ENCODE measurements around the gene LMAN1L.

LMAN1L gene

DNA sequence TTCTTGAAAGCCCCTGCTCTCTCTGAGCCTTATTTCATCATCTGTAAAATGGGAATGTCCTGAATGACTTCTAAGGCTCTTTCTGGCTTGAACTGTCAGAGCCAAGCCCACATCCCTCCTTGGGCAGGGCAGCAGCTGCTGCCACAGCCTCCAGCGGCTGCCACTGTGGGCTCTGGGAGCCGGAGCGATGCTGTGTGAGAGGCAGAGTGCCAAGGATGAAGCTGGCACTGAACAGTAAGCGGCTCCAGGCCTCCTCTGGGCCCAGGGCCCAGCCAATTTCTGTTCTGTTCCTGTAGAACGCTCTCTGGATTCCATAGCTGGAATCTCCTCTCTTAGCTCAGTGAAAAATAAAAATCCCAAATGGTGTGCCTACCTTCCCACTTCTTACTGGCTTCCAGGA is 18.2 kb downstream of the LMAN1L start:
- CTCF ChIA-PET = interaction anchor here (1.8 to 2.2 kb wide), 2 partner anchors 14 to 60 kb away, joined by 8 to 13 read pairs; no protein-coding TSS in a partner anchor

DNA sequence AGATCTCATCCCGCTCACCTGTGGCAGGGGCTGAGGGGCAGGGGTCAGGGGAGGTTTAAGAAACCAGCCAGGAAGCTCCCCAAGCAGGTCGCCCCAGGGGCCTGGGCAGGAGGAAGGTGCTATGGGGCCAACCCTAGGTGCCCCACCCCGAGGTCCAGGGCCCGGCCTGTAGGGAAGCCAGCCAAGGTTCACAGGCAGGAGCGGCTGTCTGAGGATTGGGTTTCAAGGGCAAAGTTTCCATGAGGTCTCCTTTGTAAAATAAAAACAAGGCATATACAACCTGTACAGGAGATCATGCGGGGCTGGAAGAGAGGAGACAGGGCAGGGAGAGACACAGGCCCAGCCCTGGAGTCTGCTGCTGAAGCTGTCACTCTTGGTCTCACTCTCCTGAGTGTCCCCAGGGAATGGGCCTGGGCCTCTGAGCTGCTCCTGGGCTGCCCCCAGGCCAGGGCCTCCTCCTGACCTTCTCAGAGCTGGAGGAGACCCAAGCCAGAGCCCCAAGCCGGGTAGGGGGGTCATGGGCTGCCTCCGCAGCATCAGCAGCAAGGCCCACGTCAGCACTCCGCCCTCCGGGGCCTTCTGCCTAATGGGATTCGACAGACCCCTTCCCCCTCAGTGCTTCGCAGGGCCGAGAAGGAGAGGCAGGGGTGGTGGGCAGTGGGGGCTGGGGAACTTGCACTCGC is 19.3 kb downstream of the LMAN1L start:
- no peak overlapping the region for H3K27ac ChIP-seq
- ChIA-PET CTCF (interaction anchor here (0.5 to 2.0 kb wide), 2 partner anchors 15 to 57 kb away, joined by 3 to 6 read pairs; no protein-coding TSS in a partner anchor), POLR2A (ENCODE audit: low non-redundant PET) (no interaction called here)
- TF ChIP-seq, protein P1, sequence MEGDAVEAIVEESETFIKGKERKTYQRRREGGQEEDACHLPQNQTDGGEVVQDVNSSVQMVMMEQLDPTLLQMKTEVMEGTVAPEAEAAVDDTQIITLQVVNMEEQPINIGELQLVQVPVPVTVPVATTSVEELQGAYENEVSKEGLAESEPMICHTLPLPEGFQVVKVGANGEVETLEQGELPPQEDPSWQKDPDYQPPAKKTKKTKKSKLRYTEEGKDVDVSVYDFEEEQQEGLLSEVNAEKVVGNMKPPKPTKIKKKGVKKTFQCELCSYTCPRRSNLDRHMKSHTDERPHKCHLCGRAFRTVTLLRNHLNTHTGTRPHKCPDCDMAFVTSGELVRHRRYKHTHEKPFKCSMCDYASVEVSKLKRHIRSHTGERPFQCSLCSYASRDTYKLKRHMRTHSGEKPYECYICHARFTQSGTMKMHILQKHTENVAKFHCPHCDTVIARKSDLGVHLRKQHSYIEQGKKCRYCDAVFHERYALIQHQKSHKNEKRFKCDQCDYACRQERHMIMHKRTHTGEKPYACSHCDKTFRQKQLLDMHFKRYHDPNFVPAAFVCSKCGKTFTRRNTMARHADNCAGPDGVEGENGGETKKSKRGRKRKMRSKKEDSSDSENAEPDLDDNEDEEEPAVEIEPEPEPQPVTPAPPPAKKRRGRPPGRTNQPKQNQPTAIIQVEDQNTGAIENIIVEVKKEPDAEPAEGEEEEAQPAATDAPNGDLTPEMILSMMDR (conservative IDR thresholded peaks at IDR 0.05; ENCODE audit: low read depth) = no peak
- no peak for DNase-seq (ENCODE audit: low spot score)

More for the DNA sequence above, 18.2 kb downstream of the LMAN1L start:
- no peak overlapping the region for H3K27ac ChIP-seq
- DNase-seq (ENCODE audit: low spot score) = no peak
- POLR2A ChIA-PET (ENCODE audit: low non-redundant PET) = no interaction called here
- TF ChIP-seq, protein P1 (conservative IDR thresholded peaks at IDR 0.05; ENCODE audit: low read depth) = no peak

- H3K27ac ChIP-seq = no peak overlapping the region
- TF ChIP-seq, protein P1 (conservative IDR thresholded peaks at IDR 0.05; ENCODE audit: low read depth) = no peak
- no peak for DNase-seq (ENCODE audit: low spot score)
- ChIA-PET CTCF (interaction anchor here (1.0 to 2.0 kb wide), 2 partner anchors 16 to 18 kb away, joined by 3 to 6 read pairs; no protein-coding TSS in a partner anchor), POLR2A (ENCODE audit: low non-redundant PET) (interaction anchor here (0.6 to 0.9 kb wide), 2 partner anchors 23 to 899 kb away, joined by 4 to 5 read pairs; no protein-coding TSS in a partner anchor)
Observed at GRCh38 chr15:74832826-74833225, 20.2 kb downstream of the LMAN1L start.

- POLR2A ChIA-PET (ENCODE audit: low non-redundant PET) = interaction anchor here (0.6 to 0.9 kb wide), 3 partner anchors 24 to 898 kb away, joined by 4 to 5 read pairs (median 4); no protein-coding TSS in a partner anchor
- CTCF ChIA-PET = interaction anchor here (0.9 to 2.0 kb wide), 3 partner anchors 9 to 18 kb away, joined by 3 to 6 read pairs (median 3); no protein-coding TSS in a partner anchor
- no peak for DNase-seq (ENCODE audit: low spot score)
- no peak overlapping the region for H3K27ac ChIP-seq
- TF ChIP-seq, protein P1 (conservative IDR thresholded peaks at IDR 0.05; ENCODE audit: low read depth) = no peak
Observed at GRCh38 chr15:74833376-74834107, 20.9 kb downstream of the LMAN1L start.

GRCh38 chr15:74835312-74835823 is 22.7 kb downstream of the LMAN1L start:
- ChIA-PET POLR2A (ENCODE audit: low non-redundant PET) (interaction anchor here (0.7 kb wide), 1 partner anchor 15 kb away, joined by 10 read pairs; no protein-coding TSS in a partner anchor), CTCF (interaction anchor here (0.6 to 1.6 kb wide), 6 partner anchors 18 to 525 kb away, joined by 3 to 6 read pairs (median 4); no protein-coding TSS in a partner anchor)
- DNase-seq (ENCODE audit: low spot score) = peak; percentile 85
- TF ChIP-seq, protein P1 (conservative IDR thresholded peaks at IDR 0.05; ENCODE audit: low read depth) = peak; percentile 78
- H3K27ac ChIP-seq = peak overlapping the region; percentile 34

- CTCF ChIA-PET = interaction anchor here (0.6 to 1.6 kb wide), 4 partner anchors 23 to 74 kb away, joined by 3 to 6 read pairs (median 3); no protein-coding TSS in a partner anchor
- TF ChIP-seq, protein P1 (conservative IDR thresholded peaks at IDR 0.05; ENCODE audit: low read depth) = no peak
- POLR2A ChIA-PET (ENCODE audit: low non-redundant PET) = interaction anchor here (0.5 kb wide), 1 partner anchor 26 kb away, joined by 3 read pairs; no protein-coding TSS in a partner anchor
- DNase-seq (ENCODE audit: low spot score) = no peak
- H3K27ac ChIP-seq = no peak overlapping the region
Observed at GRCh38 chr15:74836846-74837245, 24.2 kb downstream of the LMAN1L start.

Data from RWPE1 (cell line).